Upper lobe of right lung (tissue), 1 donor: ENCODE measurements around the gene SEC14L3. TPM values are rescaled to one million over a fixed set of nuclear protein-coding genes. Genes with fewer than 3 reads are reported as not detected.

Source experiments
- ATAC-seq: fragments of 200-7000 bp; cut with Tn5 transposase; one replicate; pipeline ENCODE4 v1.9.1; 2020; ENCODE audit warnings: mild to moderate bottlenecking, moderate library complexity
- DNase-seq: peaks from one replicate; pipeline ENCODE4 v3.0.0-alpha.2; 2020
- H3K27ac ChIP-seq: fragments of 200-600 bp; one replicate; pipeline ENCODE4 v1.8.0; 2022
- H3K27me3 ChIP-seq: fragments of 200-600 bp; one replicate; pipeline ENCODE4 v1.8.0; 2022; ENCODE audit warnings: mild to moderate bottlenecking
- H3K36me3 ChIP-seq: fragments of 200-600 bp; one replicate; pipeline ENCODE4 v1.8.0; 2022
- H3K4me1 ChIP-seq: fragments of 200-600 bp; one replicate; pipeline ENCODE4 v1.8.0; 2022
- H3K4me3 ChIP-seq: fragments of 200-600 bp; one replicate; pipeline ENCODE4 v1.8.0; 2022; ENCODE audit warnings: mild to moderate bottlenecking
- H3K9me3 ChIP-seq: fragments of 200-600 bp; one replicate; pipeline ENCODE4 v1.8.0; 2022
- intact Hi-C: fragments of 100-400 bp; cut with DNase I; formaldehyde crosslinking; loops from one replicate; pipeline ENCODE4 v1.11.0; 2022
- total RNA-seq: library from RNA; stranded (reverse); fragmentation: NEBNext Ultra II Directional; extraction: Animal tissue kit (Norgen Biotek cat#: 25700); gene quantifications from one replicate; pipeline ENCODE4 v1.2.1, GENCODE V29; 2021
- TF ChIP-seq, protein P1 (sequence below): fragments of 200-600 bp; IDR thresholded peaks from one replicate; pipeline ENCODE4 v1.8.0; 2022; ENCODE audit warnings: antibody characterized with exemption
- donor health status: DM: no; HTN: yes; CAD: no; lungs with severe emphysema.

SEC14L3 gene
- total RNA-seq, 1 donor from 2014 or later: not detected

DNA sequence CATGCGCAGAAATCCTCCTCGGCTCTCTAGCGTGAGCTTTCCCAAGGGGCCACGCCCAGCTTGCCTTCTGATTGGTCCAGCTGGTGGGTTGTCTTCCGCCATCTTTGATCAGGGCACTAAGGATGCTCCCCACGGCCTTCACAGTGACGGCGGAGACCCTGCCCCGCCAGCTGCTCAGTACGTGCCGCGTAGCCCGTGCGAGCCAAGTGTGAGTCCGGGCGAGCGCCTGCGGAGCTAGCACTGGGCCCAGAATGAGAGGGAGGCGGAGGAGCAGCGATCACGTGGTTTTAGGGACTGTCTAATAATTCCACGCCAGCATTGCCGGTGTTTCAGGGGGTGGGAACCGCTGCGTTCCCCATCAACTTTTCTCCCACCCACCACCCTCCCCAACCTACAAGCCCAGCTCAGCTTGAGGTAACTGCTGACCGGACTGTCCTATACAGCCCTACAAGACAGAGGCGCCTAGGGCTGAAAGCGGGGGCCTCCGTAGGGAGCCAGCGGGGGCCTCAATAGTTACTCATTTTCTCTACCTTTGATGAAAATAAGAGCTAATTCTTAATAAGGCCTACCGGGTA lies 47.8 kb downstream of the SEC14L3 start:
- peak overlapping the region; percentile 74 for H3K4me3 ChIP-seq
- DNase-seq (peak; percentile 98), ATAC-seq (peak; percentile 91)
- H3K27ac ChIP-seq: peak overlapping the region; percentile 97
- intact Hi-C loops: no loop called here
- no peaks in the 10 kb centered on the region for H3K9me3 ChIP-seq
- TF ChIP-seq, protein P1, sequence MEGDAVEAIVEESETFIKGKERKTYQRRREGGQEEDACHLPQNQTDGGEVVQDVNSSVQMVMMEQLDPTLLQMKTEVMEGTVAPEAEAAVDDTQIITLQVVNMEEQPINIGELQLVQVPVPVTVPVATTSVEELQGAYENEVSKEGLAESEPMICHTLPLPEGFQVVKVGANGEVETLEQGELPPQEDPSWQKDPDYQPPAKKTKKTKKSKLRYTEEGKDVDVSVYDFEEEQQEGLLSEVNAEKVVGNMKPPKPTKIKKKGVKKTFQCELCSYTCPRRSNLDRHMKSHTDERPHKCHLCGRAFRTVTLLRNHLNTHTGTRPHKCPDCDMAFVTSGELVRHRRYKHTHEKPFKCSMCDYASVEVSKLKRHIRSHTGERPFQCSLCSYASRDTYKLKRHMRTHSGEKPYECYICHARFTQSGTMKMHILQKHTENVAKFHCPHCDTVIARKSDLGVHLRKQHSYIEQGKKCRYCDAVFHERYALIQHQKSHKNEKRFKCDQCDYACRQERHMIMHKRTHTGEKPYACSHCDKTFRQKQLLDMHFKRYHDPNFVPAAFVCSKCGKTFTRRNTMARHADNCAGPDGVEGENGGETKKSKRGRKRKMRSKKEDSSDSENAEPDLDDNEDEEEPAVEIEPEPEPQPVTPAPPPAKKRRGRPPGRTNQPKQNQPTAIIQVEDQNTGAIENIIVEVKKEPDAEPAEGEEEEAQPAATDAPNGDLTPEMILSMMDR: no peak
- peaks cover 35% of the 10 kb centered on the region for H3K4me1 ChIP-seq
- H3K27me3 ChIP-seq: no peaks in the 10 kb centered on the region
- H3K36me3 ChIP-seq: peaks cover under 1% of the 10 kb centered on the region

DNA sequence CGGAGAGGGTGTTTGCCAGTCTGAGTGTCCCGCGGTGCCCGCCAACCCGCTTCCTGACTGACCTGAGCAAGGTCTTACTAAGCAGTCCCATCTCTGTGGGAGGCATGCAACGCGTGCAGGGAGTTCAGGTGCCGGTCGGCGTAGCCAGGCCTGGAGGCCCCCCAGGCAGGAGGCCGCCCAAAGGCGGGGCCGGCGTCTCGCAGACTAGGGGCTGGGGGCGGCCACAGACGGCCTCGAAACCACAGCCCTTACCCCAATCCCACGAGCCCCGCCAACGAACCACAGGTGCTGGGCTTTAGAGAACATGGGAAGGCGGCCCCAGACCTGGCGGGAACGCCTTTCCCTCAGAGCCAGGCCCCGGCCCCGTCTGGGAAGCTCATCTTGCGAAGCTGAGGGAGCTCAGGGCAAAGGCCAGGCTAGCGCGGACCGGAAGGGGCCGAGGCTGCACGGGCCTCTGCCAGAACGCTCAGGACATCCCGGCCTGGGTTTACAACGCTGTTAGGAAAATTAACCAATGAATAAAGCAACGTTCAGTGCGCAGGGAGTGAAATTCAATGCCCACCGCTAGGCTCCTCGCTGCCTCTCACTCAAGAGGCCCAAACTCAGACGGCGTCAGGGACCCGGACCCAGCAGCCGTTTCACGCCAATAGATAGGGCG lies 48.4 kb downstream of the SEC14L3 start:
- no peaks in the 10 kb centered on the region for H3K9me3 ChIP-seq
- TF ChIP-seq, protein P1: no peak
- peak overlapping the region; percentile 97 for H3K27ac ChIP-seq
- H3K4me1 ChIP-seq: peaks cover 35% of the 10 kb centered on the region
- H3K4me3 ChIP-seq: peak overlapping the region; percentile 74
- DNase-seq: peak; percentile 88
- H3K36me3 ChIP-seq: peaks cover 6% of the 10 kb centered on the region
- H3K27me3 ChIP-seq: no peaks in the 10 kb centered on the region
- intact Hi-C loops: no loop called here
- peak; percentile 54 for ATAC-seq

DNA sequence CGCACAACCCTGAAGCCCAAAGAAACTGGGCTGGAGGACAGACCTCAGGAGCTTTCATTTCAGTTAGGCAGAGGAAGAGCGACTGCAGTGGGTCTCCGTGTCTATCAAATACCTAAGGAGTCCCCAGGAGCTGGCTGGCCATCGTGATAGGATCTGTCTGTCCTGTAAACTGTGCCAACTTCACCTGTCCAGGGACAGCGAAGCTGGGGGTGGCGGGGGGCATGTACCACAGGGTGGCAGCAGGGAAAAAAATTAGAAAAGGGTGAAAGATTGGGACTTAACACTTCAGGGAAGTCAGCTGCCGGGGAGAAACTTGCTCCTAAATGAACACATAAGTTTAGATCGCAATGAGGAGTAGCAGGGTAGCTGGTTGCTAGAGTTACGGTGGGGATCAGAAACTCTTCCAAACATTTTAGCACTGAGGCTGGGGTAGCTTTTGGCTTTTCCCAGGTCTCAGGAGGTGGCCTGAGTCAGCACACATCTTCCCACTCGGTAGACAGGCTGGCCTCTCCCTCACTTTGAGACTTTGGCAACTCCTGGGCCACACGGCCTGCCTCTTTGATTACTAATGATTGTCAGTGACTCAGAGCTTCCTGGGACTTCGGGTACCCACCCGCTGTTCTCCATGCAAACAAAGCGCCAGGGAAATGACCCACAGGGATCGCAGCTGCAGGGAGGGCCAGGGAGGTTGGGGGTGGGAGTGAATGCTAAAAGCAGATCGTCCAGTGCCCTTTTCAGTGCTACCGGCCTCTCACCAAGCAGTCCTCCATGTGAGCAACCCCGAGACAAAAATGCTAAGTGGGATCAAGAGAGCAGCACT lies 49.1 kb downstream of the SEC14L3 start:
- intact Hi-C loops: no loop called here
- peak overlapping the region; percentile 97 for H3K27ac ChIP-seq
- peaks cover 35% of the 10 kb centered on the region for H3K4me1 ChIP-seq

DNA sequence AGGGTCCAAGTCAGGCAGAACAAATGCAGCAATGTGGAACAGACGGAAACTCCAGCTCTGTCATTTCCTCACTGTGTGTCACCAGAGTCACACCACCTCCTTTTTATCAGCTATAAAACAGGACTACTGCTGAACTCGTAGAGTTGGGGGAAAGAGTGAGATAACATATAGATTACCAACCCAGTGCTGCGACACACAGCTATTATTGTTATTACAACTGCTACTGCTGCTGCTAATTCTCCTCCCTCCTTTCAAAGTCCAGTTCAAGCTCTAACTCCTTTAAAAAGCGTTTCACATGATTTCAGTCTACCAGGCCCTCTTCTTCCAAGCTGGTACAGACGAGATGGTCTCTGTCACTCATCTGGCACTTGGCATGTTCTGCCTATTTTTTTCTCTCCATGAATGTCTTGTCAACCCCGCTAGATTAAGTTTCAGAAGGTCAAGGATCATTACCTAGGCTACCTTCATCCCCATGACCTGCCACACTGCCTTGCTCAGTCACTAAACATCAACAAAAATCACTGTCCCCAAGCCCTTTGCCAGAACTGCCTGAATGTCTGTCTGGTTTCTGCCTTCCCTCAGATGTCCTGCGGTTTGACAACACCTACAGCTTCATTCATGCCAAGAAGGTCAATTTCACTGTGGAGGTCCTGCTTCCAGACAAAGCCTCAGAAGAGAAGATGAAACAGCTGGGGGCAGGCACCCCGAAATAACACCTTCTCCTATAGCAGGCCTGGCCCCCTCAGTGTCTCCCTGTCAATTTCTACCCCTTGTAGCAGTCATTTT lies 49.9 kb downstream of the SEC14L3 start:
- intact Hi-C loops: no loop called here
- no peak for DNase-seq
- H3K27me3 ChIP-seq: no peaks in the 10 kb centered on the region
- peak overlapping the region; percentile 97 for H3K27ac ChIP-seq
- peaks cover 19% of the 10 kb centered on the region for H3K36me3 ChIP-seq
- TF ChIP-seq, protein P1: no peak
- H3K4me1 ChIP-seq: peaks cover 35% of the 10 kb centered on the region
- no peak overlapping the region for H3K4me3 ChIP-seq
- H3K9me3 ChIP-seq: no peaks in the 10 kb centered on the region
- ATAC-seq: no peak

More for the DNA sequence above, 49.1 kb downstream of the SEC14L3 start:
- peak; percentile 35 for ATAC-seq
- DNase-seq: peak; percentile 80
- Histone ChIP-seq H3K27me3 (no peaks in the 10 kb centered on the region), H3K36me3 (peaks cover 13% of the 10 kb centered on the region), H3K9me3 (no peaks in the 10 kb centered on the region), H3K4me3 (peak overlapping the region; percentile 74)
- TF ChIP-seq, protein P1: no peak

DNA sequence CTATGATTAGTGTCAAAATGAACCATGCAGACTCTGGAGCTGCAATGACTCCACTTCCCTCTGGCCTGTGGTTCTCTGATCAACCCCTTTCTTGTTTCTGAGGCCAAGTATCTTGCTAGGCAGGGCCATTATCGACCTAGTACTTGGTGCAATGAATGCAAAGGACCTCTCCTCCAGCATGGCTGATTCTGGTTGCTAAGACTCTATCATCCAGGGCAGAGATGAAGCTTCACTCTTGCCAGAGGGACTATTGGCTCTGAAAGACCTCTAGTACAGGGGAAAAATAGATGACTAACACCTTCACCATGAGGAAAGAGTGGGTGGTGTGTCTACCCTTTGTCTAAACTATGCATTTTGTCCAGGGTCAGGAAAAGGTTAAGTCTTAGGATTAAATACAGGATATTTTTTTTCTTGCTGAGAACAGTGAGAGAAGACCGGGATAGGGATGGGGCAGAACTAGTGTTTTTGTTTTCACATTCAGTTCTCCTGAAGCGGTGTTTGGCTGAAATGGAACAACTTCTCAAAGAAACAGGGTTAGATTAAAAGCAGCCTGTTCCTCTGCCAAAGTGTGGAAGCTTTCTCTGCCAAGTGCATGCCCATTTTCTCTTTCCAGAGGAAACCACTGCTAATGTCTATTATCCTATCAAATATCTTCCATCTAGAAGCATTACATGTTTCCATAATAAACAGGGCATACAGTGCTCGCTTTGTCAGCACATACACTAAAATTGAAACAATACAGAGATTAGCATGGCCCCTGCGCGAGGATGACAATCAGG lies 51.3 kb downstream of the SEC14L3 start:
- Histone ChIP-seq H3K27me3 (no peaks in the 10 kb centered on the region), H3K36me3 (peaks cover 32% of the 10 kb centered on the region), H3K9me3 (no peaks in the 10 kb centered on the region), H3K4me1 (peaks cover 28% of the 10 kb centered on the region), H3K27ac (no peak overlapping the region), H3K4me3 (no peak overlapping the region)
- intact Hi-C loops: no loop called here
- ATAC-seq: no peak
- TF ChIP-seq, protein P1: no peak
- DNase-seq: no peak
